GM23338 (cell line): ENCODE data around the gene MERTK. TPM values are rescaled to one million over a fixed set of nuclear protein-coding genes. Genes with fewer than 3 reads are reported as not detected.

ENCODE experiments used
- ATAC-seq: fragments of 200-7000 bp; cut with Tn5 transposase; 3 replicates; pipeline ENCODE4 v1.9.1; 2020
- DNase-seq: peaks from one replicate; pipeline ENCODE4 v3.0.0-alpha.2; 2015; ENCODE audit warnings: low spot score
- H2AFZ ChIP-seq: fragments of 200-600 bp; sonication (generic); 2 replicates; pipeline ENCODE4 v1.8.0; 2016; ENCODE audit warnings: antibody characterized with exemption, mild to moderate bottlenecking, moderate library complexity
- H3F3A ChIP-seq: fragments of 200-600 bp; sonication (generic); replicated peaks from 2 replicates; pipeline ENCODE4 v1.8.0; 2017; ENCODE audit warnings: antibody characterized with exemption, mixed run types, low read depth
- H3K27ac ChIP-seq: fragments of 200-600 bp; sonication (generic); 2 replicates; pipeline ENCODE4 v1.6.1; 2016; ENCODE audit warnings: low read depth
- H3K27me3 ChIP-seq: fragments of 200-600 bp; sonication (generic); 2 replicates; pipeline ENCODE4 v1.8.0; 2016; ENCODE audit warnings: mild to moderate bottlenecking, mixed run types, moderate library complexity; ENCODE audit not compliant: insufficient read depth
- H3K36me3 ChIP-seq: fragments of 200-600 bp; sonication (generic); 2 replicates; pipeline ENCODE4 v1.8.0; 2016; ENCODE audit warnings: mild to moderate bottlenecking; ENCODE audit not compliant: insufficient read depth
- H3K4me1 ChIP-seq: fragments of 200-600 bp; sonication (generic); 2 replicates; pipeline ENCODE4 v1.8.0; 2016; ENCODE audit warnings: mild to moderate bottlenecking, moderate library complexity; ENCODE audit not compliant: insufficient read depth
- H3K4me2 ChIP-seq: fragments of 200-600 bp; sonication (generic); 2 replicates; pipeline ENCODE4 v1.7.1; 2017; ENCODE audit warnings: mixed run types
- H3K4me3 ChIP-seq: fragments of 200-600 bp; sonication (generic); 2 replicates; pipeline ENCODE4 v1.6.1; 2016; ENCODE audit warnings: mixed run types
- H3K79me2 ChIP-seq: fragments of 200-600 bp; sonication (generic); replicated peaks from 2 replicates; pipeline ENCODE4 v1.8.0; 2017; ENCODE audit warnings: mild to moderate bottlenecking; ENCODE audit not compliant: insufficient read depth
- H3K9me2 ChIP-seq: fragments of 200-600 bp; sonication (generic); 2 replicates; pipeline ENCODE4 v1.8.0; 2017; ENCODE audit not compliant: insufficient read depth
- H4K20me1 ChIP-seq: fragments of 200-600 bp; sonication (generic); replicated peaks from 2 replicates; pipeline ENCODE4 v1.8.0; 2017; ENCODE audit warnings: mild to moderate bottlenecking; ENCODE audit not compliant: insufficient read depth
- H3K27ac Mint-ChIP-seq: 2 replicates; pipeline ENCODE4 v1.8.0; 2020; ENCODE audit warnings: inconsistent platforms, mild to moderate bottlenecking, moderate library complexity, mixed read lengths
- H3K27me3 Mint-ChIP-seq: 3 replicates; pipeline ENCODE4 v1.8.0; 2022; ENCODE audit warnings: low read depth, mild to moderate bottlenecking, moderate library complexity, mixed read lengths, inconsistent platforms; ENCODE audit not compliant: insufficient read depth, poor library complexity
- H3K36me3 Mint-ChIP-seq: 3 replicates; pipeline ENCODE4 v1.8.0; 2021; ENCODE audit warnings: low read depth, mild to moderate bottlenecking, inconsistent platforms, moderate library complexity, mixed read lengths
- H3K4me1 Mint-ChIP-seq: 3 replicates; pipeline ENCODE4 v1.8.0; 2020; ENCODE audit warnings: mild to moderate bottlenecking, inconsistent platforms, mixed read lengths
- H3K4me3 Mint-ChIP-seq: 3 replicates; pipeline ENCODE4 v1.8.0; 2021; ENCODE audit warnings: moderate library complexity, mild to moderate bottlenecking, inconsistent platforms, mixed read lengths
- H3K9me3 Mint-ChIP-seq: 3 replicates; pipeline ENCODE4 v1.8.0; 2020; ENCODE audit warnings: moderate library complexity, mild to moderate bottlenecking, inconsistent platforms, mixed read lengths
- CREB1 ChIP-seq: fragments of 250-450 bp; sonication (Bioruptor Pico); IDR thresholded peaks from 2 replicates; pipeline ENCODE4 v1.5.0; 2020; ENCODE audit warnings: low read depth, mild to moderate bottlenecking, moderate library complexity
- JUNB ChIP-seq: IDR thresholded peaks from one replicate; pipeline ENCODE4 v1.6.1; 2016; ENCODE audit warnings: antibody characterized with exemption; ENCODE audit not compliant: unreplicated experiment
- NANOG ChIP-seq: IDR thresholded peaks from 2 replicates; pipeline ENCODE4 v1.6.1; 2016; ENCODE audit warnings: antibody characterized with exemption, borderline replicate concordance
- POLR2AphosphoS5 ChIP-seq: IDR thresholded peaks from 2 replicates; pipeline ENCODE4 v1.6.1; 2016; ENCODE audit warnings: antibody characterized with exemption, low read depth
- STAT1 ChIP-seq: IDR thresholded peaks from one replicate; pipeline ENCODE4 v1.6.1; 2016; ENCODE audit warnings: antibody characterized with exemption; ENCODE audit not compliant: unreplicated experiment
- ZNF114 ChIP-seq: fragments of 250-450 bp; sonication (Bioruptor Pico); IDR thresholded peaks from 2 replicates; pipeline ENCODE4 v1.5.0; 2020; ENCODE audit warnings: mild to moderate bottlenecking, moderate library complexity
- ZNF331 ChIP-seq: fragments of 250-450 bp; sonication (Bioruptor Pico); IDR thresholded peaks from 2 replicates; pipeline ENCODE4 v1.5.0; 2020; ENCODE audit warnings: low read depth, mild to moderate bottlenecking, moderate library complexity
- polyA plus RNA-seq: library from polyadenylated mRNA; unstranded; fragments of >200 nt; fragmentation: Nextera tagmentation; extraction: Ambion mirVana; gene quantifications from 2 replicates; pipeline ENCODE4 v1.2.1, GENCODE V29; 2016
- total RNA-seq: library from RNA; depleted of rRNA; stranded (reverse); fragments of >200 nt; shearing (Covaris generic); gene quantifications from 2 replicates; pipeline ENCODE4 v1.2.3, GENCODE V29; 2014
- TF ChIP-seq, protein P1 (sequence below): fragments of 250-450 bp; sonication (Bioruptor Pico); IDR thresholded peaks from 2 replicates; pipeline ENCODE4 v1.5.0; 2020; ENCODE audit warnings: mild to moderate bottlenecking, moderate library complexity
- TF ChIP-seq, protein P2 (sequence below): IDR thresholded peaks from 2 replicates; pipeline ENCODE4 v1.6.1; 2016; ENCODE audit warnings: antibody characterized with exemption
- TF ChIP-seq, protein P3 (sequence below), 2 experiments: fragments of 200-600 bp in 1 of 2; sonication (generic) in 1 of 2; conservative IDR thresholded peaks; 2 replicates each; pipeline versions ENCODE4 v1.5.1 to v1.6.1; 2016 to 2017; ENCODE audit warnings: antibody characterized with exemption in 2 of 2, low read depth in 2 of 2, mild to moderate bottlenecking in 2 of 2, moderate library complexity in 1 of 2

Gene MERTK
- total and polyA plus RNA-seq, 2 experiments from 2014 or later = 3.0 to 9.0 TPM

DNA sequence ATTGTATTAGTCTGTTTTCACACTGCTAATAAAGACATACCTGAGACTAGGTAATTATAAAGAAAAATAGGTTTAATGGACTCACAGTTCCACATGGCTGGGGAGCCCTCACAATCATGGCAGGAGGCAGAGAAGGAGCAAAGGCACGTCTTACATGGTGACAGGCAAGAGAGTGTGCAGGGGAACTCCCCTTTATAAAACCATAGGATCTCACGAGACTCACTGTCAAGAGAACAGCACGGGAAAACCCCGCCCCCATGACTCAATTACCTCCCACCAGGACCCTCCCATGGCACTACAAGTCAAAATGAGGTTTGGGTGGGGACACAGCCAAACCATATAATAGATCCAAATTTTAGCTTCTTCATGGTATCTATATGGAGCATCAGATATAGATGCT lies 87.1 kb downstream of the MERTK start (continued):
- TF ChIP-seq, protein P1, sequence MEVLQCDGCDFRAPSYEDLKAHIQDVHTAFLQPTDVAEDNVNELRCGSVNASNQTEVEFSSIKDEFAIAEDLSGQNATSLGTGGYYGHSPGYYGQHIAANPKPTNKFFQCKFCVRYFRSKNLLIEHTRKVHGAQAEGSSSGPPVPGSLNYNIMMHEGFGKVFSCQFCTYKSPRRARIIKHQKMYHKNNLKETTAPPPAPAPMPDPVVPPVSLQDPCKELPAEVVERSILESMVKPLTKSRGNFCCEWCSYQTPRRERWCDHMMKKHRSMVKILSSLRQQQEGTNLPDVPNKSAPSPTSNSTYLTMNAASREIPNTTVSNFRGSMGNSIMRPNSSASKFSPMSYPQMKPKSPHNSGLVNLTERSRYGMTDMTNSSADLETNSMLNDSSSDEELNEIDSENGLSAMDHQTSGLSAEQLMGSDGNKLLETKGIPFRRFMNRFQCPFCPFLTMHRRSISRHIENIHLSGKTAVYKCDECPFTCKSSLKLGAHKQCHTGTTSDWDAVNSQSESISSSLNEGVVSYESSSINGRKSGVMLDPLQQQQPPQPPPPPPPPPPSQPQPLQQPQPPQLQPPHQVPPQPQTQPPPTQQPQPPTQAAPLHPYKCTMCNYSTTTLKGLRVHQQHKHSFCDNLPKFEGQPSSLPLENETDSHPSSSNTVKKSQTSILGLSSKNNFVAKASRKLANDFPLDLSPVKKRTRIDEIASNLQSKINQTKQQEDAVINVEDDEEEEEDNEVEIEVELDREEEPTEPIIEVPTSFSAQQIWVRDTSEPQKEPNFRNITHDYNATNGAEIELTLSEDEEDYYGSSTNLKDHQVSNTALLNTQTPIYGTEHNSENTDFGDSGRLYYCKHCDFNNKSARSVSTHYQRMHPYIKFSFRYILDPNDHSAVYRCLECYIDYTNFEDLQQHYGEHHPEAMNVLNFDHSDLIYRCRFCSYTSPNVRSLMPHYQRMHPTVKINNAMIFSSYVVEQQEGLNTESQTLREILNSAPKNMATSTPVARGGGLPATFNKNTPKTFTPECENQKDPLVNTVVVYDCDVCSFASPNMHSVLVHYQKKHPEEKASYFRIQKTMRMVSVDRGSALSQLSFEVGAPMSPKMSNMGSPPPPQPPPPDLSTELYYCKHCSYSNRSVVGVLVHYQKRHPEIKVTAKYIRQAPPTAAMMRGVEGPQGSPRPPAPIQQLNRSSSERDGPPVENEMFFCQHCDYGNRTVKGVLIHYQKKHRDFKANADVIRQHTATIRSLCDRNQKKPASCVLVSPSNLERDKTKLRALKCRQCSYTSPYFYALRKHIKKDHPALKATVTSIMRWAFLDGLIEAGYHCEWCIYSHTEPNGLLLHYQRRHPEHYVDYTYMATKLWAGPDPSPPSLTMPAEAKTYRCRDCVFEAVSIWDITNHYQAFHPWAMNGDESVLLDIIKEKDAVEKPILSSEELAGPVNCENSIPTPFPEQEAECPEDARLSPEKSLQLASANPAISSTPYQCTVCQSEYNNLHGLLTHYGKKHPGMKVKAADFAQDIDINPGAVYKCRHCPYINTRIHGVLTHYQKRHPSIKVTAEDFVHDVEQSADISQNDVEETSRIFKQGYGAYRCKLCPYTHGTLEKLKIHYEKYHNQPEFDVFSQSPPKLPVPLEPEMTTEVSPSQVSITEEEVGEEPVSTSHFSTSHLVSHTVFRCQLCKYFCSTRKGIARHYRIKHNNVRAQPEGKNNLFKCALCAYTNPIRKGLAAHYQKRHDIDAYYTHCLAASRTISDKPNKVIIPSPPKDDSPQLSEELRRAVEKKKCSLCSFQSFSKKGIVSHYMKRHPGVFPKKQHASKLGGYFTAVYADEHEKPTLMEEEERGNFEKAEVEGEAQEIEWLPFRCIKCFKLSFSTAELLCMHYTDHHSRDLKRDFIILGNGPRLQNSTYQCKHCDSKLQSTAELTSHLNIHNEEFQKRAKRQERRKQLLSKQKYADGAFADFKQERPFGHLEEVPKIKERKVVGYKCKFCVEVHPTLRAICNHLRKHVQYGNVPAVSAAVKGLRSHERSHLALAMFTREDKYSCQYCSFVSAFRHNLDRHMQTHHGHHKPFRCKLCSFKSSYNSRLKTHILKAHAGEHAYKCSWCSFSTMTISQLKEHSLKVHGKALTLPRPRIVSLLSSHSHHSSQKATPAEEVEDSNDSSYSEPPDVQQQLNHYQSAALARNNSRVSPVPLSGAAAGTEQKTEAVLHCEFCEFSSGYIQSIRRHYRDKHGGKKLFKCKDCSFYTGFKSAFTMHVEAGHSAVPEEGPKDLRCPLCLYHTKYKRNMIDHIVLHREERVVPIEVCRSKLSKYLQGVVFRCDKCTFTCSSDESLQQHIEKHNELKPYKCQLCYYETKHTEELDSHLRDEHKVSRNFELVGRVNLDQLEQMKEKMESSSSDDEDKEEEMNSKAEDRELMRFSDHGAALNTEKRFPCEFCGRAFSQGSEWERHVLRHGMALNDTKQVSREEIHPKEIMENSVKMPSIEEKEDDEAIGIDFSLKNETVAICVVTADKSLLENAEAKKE = no peak
- TF ChIP-seq NANOG = no peak
- TF ChIP-seq, protein P2, sequence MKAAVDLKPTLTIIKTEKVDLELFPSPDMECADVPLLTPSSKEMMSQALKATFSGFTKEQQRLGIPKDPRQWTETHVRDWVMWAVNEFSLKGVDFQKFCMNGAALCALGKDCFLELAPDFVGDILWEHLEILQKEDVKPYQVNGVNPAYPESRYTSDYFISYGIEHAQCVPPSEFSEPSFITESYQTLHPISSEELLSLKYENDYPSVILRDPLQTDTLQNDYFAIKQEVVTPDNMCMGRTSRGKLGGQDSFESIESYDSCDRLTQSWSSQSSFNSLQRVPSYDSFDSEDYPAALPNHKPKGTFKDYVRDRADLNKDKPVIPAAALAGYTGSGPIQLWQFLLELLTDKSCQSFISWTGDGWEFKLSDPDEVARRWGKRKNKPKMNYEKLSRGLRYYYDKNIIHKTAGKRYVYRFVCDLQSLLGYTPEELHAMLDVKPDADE = no peak
- TF ChIP-seq, protein P3, sequence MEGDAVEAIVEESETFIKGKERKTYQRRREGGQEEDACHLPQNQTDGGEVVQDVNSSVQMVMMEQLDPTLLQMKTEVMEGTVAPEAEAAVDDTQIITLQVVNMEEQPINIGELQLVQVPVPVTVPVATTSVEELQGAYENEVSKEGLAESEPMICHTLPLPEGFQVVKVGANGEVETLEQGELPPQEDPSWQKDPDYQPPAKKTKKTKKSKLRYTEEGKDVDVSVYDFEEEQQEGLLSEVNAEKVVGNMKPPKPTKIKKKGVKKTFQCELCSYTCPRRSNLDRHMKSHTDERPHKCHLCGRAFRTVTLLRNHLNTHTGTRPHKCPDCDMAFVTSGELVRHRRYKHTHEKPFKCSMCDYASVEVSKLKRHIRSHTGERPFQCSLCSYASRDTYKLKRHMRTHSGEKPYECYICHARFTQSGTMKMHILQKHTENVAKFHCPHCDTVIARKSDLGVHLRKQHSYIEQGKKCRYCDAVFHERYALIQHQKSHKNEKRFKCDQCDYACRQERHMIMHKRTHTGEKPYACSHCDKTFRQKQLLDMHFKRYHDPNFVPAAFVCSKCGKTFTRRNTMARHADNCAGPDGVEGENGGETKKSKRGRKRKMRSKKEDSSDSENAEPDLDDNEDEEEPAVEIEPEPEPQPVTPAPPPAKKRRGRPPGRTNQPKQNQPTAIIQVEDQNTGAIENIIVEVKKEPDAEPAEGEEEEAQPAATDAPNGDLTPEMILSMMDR (conservative IDR thresholded peaks at IDR 0.05; ENCODE audit: low read depth in 2 of 2) = no peak

DNA sequence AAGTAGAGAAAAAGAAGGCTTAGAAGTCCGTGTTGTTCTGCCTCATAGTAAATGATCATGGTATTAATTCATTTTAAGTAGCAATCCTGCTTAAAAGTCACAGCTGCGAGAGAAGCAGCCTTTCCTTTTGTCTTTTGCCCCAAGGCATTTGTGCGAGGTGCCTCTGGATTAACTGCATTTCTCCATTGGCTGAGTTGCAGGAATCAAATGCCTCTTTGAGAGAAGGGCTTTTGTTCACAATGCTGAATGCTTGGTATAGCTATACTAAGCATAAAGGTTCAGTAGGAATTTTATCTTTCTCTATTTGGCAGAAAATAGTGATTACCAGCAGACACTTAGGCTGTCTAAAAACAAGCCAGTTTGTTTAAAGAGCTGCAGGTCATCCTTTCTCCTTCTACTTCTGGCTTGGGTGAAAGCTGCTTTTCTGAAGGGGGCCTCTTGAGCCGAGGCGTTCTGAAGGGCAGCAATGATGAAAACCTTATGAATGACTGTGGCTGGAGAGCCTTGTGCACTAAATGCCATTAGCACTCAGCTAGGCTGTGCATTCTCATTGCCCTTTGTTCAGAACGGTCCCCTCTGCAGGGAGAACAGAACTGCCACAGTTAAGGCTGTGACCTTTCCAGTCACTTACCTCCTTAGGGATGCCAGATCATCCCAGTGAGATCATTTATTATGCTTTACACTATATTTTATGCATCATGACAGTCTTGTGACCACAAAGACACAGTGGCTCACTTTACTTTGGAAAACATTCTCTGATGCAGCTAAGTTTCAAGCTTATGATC lies 87.9 kb downstream of the MERTK start:
- Mint-ChIP-seq H3K9me3 (no peaks in the 10 kb centered on the region), H3K4me1 (peaks cover 4% of the 10 kb centered on the region; the same call in 1 of the 3 replicates), H3K36me3 (no peaks in the 10 kb centered on the region), H3K27ac (no peak overlapping the region), H3K4me3 (no peak overlapping the region), H3K27me3 (no peaks in the 10 kb centered on the region)
- H3K27ac ChIP-seq = no peak overlapping the region
- TF ChIP-seq JUNB (no peak), STAT1 (no peak), CREB1 (no peak), ZNF114 (CRISPR knock-in tag) (no peak), POLR2AphosphoS5 (no peak), ZNF331 (no peak), NANOG (no peak)
- TF ChIP-seq, protein P2 = no peak
- 0 out of 2 replicates have a peak, but pooled peaks cover 6% of the 10 kb centered on the region for H3K36me3 ChIP-seq
- H2AFZ ChIP-seq = no peak overlapping the region
- H3K4me1 ChIP-seq = no peaks in the 10 kb centered on the region
- DNase-seq = peak; percentile 33
- H3K4me3 ChIP-seq = no peak overlapping the region
- H4K20me1 ChIP-seq = no peaks in the 10 kb centered on the region
- no peak overlapping the region for H3K4me2 ChIP-seq
- H3K27me3 ChIP-seq = no peaks in the 10 kb centered on the region
- no peaks in the 10 kb centered on the region for H3K9me2 ChIP-seq
- no peaks in the 10 kb centered on the region for H3F3A ChIP-seq
- no peak; the same call in 2 of the 3 replicates for ATAC-seq
- no peaks in the 10 kb centered on the region for H3K79me2 ChIP-seq
